ENCODE measurements around the gene C9orf50.
"Not testable (repeated sequence)": the region's sequence is repeated elsewhere in the genome, so short reads cannot be mapped to it uniquely, and the experiment has no call there.

The C9orf50 gene

GRCh38 chr9:129640871-129641749, 20.2 kb upstream of the C9orf50 start:
- peak overlapping the region; percentile 75 for H3K27ac Mint-ChIP-seq
- H3K36me3 Mint-ChIP-seq (ENCODE audit: low read depth) = peaks cover 13% of the 10 kb centered on the region
- peaks cover 17% of the 10 kb centered on the region for H3K4me1 Mint-ChIP-seq (ENCODE audit: low read depth)
- no peaks in the 10 kb centered on the region for H3K9me3 Mint-ChIP-seq
- no peaks in the 10 kb centered on the region for H3K27me3 Mint-ChIP-seq
- H3K4me3 Mint-ChIP-seq = peak overlapping the region; percentile 89

- peak overlapping the region; percentile 89 for H3K4me3 Mint-ChIP-seq
These were observed 19.4 kb upstream of the C9orf50 start for GRCh38 chr9:129640086-129640870.

GRCh38 chr9:129639756-129640085, 18.8 kb upstream of the C9orf50 start:
- Mint-ChIP-seq H3K36me3 (ENCODE audit: low read depth) (peaks cover 25% of the 10 kb centered on the region), H3K4me3 (peak overlapping the region; percentile 89), H3K9me3 (no peaks in the 10 kb centered on the region), H3K4me1 (ENCODE audit: low read depth) (peaks cover 17% of the 10 kb centered on the region), H3K27ac (no peak overlapping the region), H3K27me3 (no peaks in the 10 kb centered on the region)

More at GRCh38 chr9:129640086-129640870, 19.4 kb upstream of the C9orf50 start:
- no peak overlapping the region for H3K27ac Mint-ChIP-seq
- H3K36me3 Mint-ChIP-seq (ENCODE audit: low read depth) = peaks cover 19% of the 10 kb centered on the region
- H3K4me1 Mint-ChIP-seq (ENCODE audit: low read depth) = peaks cover 17% of the 10 kb centered on the region
- no peaks in the 10 kb centered on the region for H3K27me3 Mint-ChIP-seq
- H3K9me3 Mint-ChIP-seq = no peaks in the 10 kb centered on the region

- H3K9me3 Mint-ChIP-seq = no peaks in the 10 kb centered on the region
These were observed 18.2 kb upstream of the C9orf50 start for GRCh38 chr9:129639034-129639630.

GRCh38 chr9:129637673-129638439, 17.0 kb upstream of the C9orf50 start:
- H3K27ac Mint-ChIP-seq = no peak overlapping the region
- no peaks in the 10 kb centered on the region for H3K27me3 Mint-ChIP-seq
- no peaks in the 10 kb centered on the region for H3K9me3 Mint-ChIP-seq
- H3K4me1 Mint-ChIP-seq (ENCODE audit: low read depth) = peaks cover 17% of the 10 kb centered on the region
- H3K4me3 Mint-ChIP-seq = no peak overlapping the region
- peaks cover 37% of the 10 kb centered on the region for H3K36me3 Mint-ChIP-seq (ENCODE audit: low read depth)

More at GRCh38 chr9:129639034-129639630, 18.2 kb upstream of the C9orf50 start:
- Mint-ChIP-seq H3K27me3 (no peaks in the 10 kb centered on the region), H3K36me3 (ENCODE audit: low read depth) (peaks cover 26% of the 10 kb centered on the region), H3K27ac (no peak overlapping the region), H3K4me3 (no peak overlapping the region), H3K4me1 (ENCODE audit: low read depth) (peaks cover 17% of the 10 kb centered on the region)

- H3K27me3 Mint-ChIP-seq = no peaks in the 10 kb centered on the region
- no peak overlapping the region for H3K4me3 Mint-ChIP-seq
- H3K4me1 Mint-ChIP-seq (ENCODE audit: low read depth) = peaks cover 24% of the 10 kb centered on the region
- H3K27ac Mint-ChIP-seq = no peak overlapping the region
- no peaks in the 10 kb centered on the region for H3K9me3 Mint-ChIP-seq
- H3K36me3 Mint-ChIP-seq (ENCODE audit: low read depth) = peaks cover 44% of the 10 kb centered on the region
These were observed 16.2 kb upstream of the C9orf50 start for GRCh38 chr9:129637102-129637501.

GRCh38 chr9:129636343-129636742, 15.4 kb upstream of the C9orf50 start:
- Mint-ChIP-seq H3K4me1 (ENCODE audit: low read depth) (peaks cover 30% of the 10 kb centered on the region), H3K36me3 (ENCODE audit: low read depth) (peaks cover 51% of the 10 kb centered on the region)
- not testable (repeated sequence) for H3K27ac Mint-ChIP-seq, H3K4me3 Mint-ChIP-seq, H3K27me3 Mint-ChIP-seq, H3K9me3 Mint-ChIP-seq

- Mint-ChIP-seq H3K27ac (no peak overlapping the region), H3K27me3 (no peaks in the 10 kb centered on the region), H3K4me1 (ENCODE audit: low read depth) (peaks cover 30% of the 10 kb centered on the region), H3K9me3 (no peaks in the 10 kb centered on the region), H3K4me3 (no peak overlapping the region), H3K36me3 (ENCODE audit: low read depth) (peaks cover 59% of the 10 kb centered on the region)
These were observed 14.5 kb upstream of the C9orf50 start for GRCh38 chr9:129635099-129636065.

- Mint-ChIP-seq H3K4me1 (ENCODE audit: low read depth) (peaks cover 39% of the 10 kb centered on the region), H3K4me3 (no peak overlapping the region)
These were observed 12.9 kb upstream of the C9orf50 start for GRCh38 chr9:129633848-129634247.

GRCh38 chr9:129633207-129633606, 12.3 kb upstream of the C9orf50 start:
- Mint-ChIP-seq H3K9me3 (no peaks in the 10 kb centered on the region), H3K27ac (peak overlapping the region; percentile 21), H3K36me3 (ENCODE audit: low read depth) (peaks cover 62% of the 10 kb centered on the region), H3K4me3 (no peak overlapping the region), H3K4me1 (ENCODE audit: low read depth) (peaks cover 46% of the 10 kb centered on the region), H3K27me3 (no peaks in the 10 kb centered on the region)

More at GRCh38 chr9:129633848-129634247, 12.9 kb upstream of the C9orf50 start:
- Mint-ChIP-seq H3K9me3 (no peaks in the 10 kb centered on the region), H3K27me3 (no peaks in the 10 kb centered on the region), H3K36me3 (ENCODE audit: low read depth) (peaks cover 66% of the 10 kb centered on the region), H3K27ac (no peak overlapping the region)

GRCh38 chr9:129632460-129632859, 11.6 kb upstream of the C9orf50 start:
- Mint-ChIP-seq H3K27ac (peak overlapping the region; percentile 83), H3K4me1 (ENCODE audit: low read depth) (peaks cover 53% of the 10 kb centered on the region), H3K27me3 (no peaks in the 10 kb centered on the region), H3K36me3 (ENCODE audit: low read depth) (peaks cover 58% of the 10 kb centered on the region), H3K4me3 (no peak overlapping the region), H3K9me3 (no peaks in the 10 kb centered on the region)

- H3K9me3 Mint-ChIP-seq = no peaks in the 10 kb centered on the region
- H3K27ac Mint-ChIP-seq = peak overlapping the region; percentile 58
- H3K4me1 Mint-ChIP-seq (ENCODE audit: low read depth) = peaks cover 61% of the 10 kb centered on the region
- H3K4me3 Mint-ChIP-seq = no peak overlapping the region
- peaks cover 63% of the 10 kb centered on the region for H3K36me3 Mint-ChIP-seq (ENCODE audit: low read depth)
- no peaks in the 10 kb centered on the region for H3K27me3 Mint-ChIP-seq
These were observed 10.8 kb upstream of the C9orf50 start for GRCh38 chr9:129631674-129632129.

GRCh38 chr9:129630967-129631673, 10.2 kb upstream of the C9orf50 start:
- H3K4me1 Mint-ChIP-seq (ENCODE audit: low read depth) = peaks cover 62% of the 10 kb centered on the region
- no peaks in the 10 kb centered on the region for H3K9me3 Mint-ChIP-seq
- H3K36me3 Mint-ChIP-seq (ENCODE audit: low read depth) = peaks cover 64% of the 10 kb centered on the region
- H3K27ac Mint-ChIP-seq = peak overlapping the region; percentile 58
- no peak overlapping the region for H3K4me3 Mint-ChIP-seq
- no peaks in the 10 kb centered on the region for H3K27me3 Mint-ChIP-seq
